Activated T-cell treated with anti-CD3 and anti-CD28 coated beads for 1 hour (primary cell): ENCODE measurements around the gene LMF1.

Source experiments
- DNase-seq: peaks from one replicate; pipeline ENCODE4 v3.0.0-alpha.2; 2020; ENCODE audit warnings: low read depth

The LMF1 gene

DNA sequence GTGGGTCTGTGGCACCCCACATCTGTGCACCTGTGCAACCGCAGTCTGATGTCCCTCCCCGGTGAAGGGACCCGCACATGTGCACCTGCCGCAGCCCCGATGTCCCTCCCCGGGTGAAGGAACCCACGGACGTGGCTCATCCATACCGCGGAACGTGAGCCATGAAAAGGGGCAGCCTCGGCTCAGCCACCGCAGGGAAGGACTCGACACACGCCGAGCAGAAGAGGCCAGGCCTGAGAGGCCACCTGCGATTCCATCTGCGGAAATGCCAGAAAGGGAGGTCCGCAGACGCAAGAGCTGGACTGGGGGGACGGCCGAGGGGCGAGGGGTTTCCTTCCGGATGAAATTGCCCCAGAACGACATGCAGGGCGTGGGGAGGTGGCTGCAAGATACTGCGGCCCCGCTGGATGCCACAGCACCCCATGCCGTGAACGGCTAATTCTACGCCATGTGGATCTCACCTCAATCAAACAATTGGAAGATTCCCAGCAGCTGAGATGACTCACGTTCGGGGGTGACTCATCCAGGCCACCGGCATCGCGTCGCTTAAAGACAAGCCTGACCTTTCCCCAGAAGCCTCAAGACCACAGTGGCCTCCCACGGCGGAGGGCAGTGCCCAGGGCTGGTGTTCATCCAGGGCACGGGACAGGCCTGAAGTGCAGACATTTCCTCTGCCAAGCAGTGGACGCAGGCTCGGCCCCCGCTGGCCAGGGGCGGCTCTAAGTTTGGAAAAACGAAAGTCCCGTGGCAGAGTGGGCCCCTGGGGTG lies 31.8 kb upstream of the LMF1 start:
- peak; percentile 58 for DNase-seq

DNA sequence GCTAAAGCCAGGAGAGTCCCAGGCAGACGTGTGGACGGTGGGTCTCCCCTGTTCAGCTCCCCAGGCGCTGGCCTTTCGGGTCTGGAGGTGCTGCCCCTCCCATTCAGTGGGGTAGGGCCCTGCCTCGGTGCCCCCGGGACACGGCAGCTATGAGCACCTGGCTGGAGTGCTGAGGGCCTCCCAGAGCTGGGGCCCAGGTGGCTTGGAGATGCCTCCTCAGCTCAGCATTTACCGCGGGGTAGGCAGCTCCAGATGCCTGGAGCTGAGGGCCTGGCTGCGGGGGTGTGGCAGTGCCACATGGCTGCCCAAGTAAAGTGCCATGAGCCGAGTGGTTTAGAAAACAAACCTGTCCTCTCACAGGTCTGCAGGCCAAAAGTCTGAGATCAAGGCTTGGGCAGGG lies 30.3 kb upstream of the LMF1 start:
- DNase-seq = no peak

DNA sequence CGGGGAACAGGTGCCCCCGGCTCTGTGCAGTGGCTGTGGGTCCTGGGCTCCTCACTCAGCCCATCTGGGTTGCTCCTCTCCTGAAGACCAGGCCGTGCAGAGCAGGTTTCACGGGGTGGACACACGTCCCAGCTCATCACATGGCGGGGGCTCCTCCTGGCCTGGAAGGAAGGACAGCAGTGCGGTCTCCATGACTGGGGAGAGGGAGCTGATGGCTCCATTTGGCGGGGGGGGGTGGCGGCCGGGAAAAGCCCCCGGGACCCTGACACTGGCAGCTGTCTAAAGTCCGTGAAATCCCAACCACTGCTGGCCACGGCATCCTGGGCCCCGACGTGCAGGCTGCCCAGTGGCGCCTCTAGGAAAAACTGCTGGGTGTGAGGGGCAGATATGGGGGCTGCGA lies 29.8 kb upstream of the LMF1 start:
- DNase-seq = no peak

DNA sequence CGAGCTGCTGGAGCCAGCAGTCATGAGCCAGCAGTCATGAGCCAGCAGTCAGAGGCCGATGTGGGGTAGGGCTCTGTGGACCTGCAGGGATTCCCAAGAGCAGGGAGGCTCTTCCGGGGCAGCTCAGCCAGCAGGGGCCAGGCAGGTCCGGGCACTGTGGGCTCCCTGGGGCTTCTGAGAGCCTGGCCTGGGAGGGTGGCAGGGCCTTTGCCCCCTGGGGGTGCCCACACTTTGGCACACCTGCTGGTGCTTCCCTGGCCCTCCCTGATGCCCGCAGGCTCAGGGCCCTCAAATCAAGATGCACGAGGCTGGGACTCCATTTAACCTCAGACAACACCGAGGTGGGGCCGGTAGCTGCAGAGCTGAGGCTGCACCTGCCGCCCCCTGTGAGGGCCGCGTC lies 28.9 kb upstream of the LMF1 start:
- DNase-seq = no peak

DNA sequence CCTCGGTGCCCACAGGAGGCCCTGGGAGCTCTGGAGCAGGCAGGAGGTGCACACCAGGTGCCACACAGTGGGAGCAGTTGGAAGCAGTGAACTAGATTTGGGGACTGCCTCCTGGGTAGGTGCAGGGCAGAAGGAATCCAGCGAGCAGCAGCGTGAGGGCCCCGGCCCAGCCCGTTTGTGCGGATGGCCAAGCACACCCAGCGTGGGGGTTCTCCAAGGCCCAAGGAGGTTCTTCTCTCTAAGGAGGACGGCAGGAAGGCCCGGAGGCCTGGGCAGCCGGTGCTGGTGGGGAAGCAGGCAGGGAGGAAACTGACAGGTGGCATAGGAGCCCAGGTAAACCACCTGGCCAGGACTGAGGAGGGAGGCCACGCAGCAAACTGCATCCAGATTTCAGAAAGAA lies 27.8 kb upstream of the LMF1 start:
- no peak for DNase-seq

DNA sequence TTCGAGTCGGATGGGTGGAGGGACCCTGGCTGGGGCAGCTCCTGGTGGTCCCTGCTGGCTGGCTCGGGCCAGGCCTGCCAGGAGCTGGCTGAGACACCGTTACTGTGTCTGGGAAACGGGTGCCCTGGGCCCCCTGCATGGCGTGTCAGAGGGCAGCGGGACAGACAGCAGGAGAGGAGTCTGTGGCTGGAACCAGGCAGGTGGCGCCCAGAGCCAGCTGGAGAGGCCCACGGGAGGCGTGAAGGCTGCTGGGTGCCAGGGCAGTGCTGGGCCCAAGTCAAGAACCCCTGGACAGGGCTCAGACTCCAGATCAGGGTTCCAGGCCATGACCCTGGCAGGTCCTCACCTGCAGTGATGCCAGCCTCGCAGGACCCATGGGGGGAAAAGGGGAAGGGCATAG lies 27.4 kb upstream of the LMF1 start:
- DNase-seq = no peak

DNA sequence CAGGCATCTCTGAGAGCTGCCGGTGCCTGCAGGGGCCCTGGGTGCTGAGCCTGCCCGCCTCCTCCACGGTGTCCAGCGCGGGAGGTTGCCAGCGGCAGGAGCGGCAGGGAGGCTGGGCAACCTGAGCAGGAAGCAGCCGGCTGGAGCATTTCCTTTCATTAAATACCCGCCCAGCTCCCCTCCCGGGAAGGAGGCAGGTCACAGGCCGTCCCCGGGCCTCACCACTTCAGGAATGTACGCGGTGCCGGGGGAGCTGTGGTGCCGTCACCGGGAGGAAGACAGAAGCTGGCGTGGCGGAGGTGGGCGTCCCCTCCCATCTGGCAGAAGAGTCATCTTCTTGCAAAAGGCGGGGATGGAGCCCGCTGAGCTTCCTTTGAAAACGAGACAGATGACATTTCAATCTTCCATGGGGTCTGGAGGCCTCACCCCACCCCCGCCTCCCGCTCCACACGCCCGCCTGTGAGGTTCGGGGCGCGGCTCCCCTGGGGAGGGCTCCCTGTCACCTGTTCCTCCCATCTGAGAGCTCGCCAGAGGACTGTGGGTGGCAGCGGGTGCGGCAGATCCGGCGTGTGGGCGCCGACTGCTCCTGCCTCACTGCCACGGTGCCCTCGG lies 26.8 kb upstream of the LMF1 start:
- peak; percentile 53 for DNase-seq

DNA sequence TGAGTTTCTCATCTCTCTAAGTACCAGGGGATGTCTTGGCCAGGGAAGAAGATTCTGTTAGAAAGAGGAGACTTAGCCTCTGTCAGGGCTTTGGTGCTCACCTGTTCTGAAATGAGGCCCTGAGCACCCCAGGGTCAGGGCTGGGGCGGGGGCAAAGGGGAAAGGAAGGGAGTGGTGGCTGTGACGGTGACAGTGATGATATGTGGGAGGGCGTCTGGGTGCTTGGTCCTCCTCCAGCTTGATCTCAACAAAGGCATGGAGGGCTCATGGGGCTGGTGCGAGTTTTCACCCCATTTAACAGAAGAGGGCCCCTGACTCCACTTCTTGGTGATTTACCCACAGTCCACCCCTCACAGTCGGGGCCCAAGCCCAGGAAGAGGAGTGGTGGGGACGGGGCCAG lies 25.9 kb upstream of the LMF1 start:
- DNase-seq = no peak

DNA sequence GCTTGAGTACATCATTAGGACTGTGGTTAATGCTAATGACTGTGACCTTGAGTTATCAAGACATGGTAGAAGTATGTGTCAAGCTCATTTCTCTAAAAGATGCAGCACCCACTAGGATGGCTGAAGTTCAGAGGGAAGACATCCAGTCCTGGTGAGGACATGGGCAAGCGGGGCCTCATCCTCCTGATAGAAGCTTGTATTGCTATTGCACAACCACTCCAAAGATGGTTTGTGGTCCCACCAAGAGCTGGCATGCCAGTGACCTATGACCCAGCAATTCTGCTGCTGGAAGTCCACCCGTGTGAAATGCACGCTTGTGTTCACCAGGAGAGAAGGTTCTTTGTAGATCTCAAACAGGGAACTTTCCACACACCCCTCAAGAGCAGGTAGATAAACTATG lies 25.0 kb upstream of the LMF1 start:
- DNase-seq = no peak

DNA sequence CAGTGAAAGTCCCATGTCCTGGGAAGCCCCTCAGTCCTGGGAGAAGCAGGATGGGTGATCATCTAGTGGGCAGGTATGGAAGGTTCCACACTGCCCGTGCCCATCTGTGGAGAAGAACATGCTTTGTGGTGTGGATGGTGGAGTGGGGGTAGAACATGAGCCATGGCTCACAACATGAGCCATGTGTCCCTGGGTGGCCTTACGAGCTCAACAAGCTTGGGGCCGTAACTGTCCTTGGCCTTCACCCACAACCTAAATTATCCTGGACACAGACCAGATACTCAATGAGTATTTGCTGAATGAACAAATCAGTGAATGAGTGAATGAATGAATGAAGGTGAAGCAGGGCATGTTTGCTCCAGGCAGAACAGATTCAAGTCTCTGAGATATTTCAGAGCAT lies 24.3 kb upstream of the LMF1 start:
- DNase-seq = no peak

DNA sequence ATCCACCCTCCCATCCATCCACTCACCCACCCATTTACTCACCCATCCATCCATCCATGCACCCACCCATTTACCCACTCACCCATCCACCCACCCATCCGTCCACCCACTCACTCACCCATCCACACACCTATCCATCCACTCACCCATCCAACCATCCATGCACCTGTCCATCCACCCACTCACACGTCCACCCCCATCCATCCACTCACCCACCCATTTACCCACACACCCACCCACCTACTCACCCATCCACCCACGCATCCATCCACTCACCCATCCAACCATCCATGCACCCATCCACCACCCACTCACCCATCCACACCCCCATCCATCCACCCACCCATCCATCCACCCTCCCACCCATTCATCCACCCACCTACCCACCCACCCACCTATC lies 22.9 kb upstream of the LMF1 start:
- no peak for DNase-seq

DNA sequence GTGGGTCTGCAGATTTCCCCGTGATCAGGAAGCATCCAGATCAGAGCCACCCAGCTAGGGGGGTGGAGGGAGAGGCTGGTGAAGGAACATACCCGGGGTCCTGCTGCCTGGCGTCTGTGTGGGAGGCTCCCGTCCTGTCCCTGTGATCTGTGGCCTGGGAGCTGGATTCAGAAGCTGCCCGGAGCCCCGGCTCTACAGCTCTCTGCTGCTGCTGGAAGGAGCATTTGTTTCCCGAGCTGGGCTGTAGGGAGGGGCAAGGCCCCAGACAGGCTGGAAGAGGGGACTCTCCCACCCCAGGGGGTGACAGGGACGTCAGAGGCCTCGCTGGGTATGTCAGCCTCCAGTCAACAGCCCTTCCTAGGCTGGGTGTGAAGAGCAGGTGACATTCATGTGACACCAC lies 21.0 kb upstream of the LMF1 start:
- no peak for DNase-seq

DNA sequence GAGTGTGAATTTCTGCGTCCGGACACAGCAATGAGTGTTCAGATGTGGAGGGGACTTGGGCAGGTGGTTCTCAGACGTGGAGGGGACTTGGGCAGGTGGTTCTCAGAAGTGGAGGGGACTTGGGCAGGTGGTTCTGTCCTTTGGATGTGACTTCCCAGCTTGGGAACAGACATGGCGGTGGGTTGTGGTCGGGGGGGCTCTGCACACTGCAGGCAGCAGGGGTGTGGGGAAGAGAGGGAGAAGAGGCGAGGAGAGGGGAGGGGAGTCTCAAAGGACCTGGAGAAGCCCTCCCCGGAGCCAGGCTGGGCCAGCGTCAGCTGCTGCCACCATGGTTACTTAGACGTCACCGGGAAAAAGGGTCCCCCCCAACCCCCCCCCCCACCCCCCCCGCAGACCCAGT lies 20.6 kb upstream of the LMF1 start:
- DNase-seq = no peak

DNA sequence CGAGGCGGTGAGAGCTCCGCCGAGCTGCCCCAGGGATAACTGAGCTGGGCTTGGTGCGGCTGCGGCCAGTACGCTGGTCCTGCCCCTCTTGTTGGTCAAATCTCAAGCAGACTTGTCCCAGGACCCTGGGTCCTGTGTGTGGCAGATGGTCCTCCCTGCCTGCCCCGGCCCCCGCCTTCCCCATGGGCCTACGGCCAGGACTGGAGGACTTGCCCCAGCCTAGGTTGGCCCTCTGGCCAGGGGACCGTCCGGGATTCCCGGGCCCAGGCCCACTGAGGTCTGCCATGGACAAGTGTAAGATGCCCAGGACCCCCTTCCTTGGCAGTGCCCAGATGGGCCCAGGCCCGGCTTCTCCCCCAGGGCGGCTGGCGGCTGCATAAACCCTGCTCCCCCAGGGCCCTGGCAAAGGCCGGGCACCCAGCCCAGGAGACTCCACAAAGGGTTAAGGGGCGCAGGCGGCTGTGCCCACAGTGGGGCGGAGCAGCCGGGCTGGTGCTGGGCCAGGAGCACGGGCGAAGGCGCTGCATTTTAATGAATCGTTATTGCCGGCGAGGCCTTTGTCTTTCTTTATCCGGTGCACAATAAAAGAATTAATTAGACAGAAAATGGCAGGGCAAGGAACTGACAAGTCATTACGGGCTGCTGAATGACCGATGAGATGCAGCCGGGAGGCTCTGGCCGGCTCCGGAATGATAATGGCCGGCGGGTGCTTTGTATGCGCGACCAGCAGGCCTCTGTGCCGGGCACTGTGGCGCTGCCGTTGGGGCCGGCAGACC lies 19.9 kb upstream of the LMF1 start:
- no peak for DNase-seq

DNA sequence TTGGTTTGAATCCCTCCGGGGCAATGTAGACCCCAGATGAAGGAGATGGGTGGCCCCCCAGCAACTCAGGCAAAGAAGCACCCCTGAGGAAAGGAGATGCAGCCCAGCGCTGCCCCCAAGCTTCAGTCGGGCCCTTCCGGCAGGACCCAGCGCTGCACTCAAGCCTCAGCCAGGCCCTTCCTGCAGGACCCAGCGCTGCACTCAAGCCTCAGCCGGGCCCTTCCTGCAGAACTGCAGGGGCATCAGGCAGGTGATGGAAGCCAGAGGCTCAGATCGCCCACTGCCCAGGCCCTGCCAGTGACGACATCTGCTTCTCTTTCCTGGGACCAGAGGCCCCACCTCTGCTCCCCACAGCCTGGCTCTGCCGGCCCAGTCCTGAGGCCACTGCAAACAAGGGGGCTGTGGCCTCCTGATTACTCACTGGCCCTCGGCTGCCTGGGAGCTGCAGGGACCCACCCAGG lies 18.6 kb upstream of the LMF1 start:
- DNase-seq = no peak

DNA sequence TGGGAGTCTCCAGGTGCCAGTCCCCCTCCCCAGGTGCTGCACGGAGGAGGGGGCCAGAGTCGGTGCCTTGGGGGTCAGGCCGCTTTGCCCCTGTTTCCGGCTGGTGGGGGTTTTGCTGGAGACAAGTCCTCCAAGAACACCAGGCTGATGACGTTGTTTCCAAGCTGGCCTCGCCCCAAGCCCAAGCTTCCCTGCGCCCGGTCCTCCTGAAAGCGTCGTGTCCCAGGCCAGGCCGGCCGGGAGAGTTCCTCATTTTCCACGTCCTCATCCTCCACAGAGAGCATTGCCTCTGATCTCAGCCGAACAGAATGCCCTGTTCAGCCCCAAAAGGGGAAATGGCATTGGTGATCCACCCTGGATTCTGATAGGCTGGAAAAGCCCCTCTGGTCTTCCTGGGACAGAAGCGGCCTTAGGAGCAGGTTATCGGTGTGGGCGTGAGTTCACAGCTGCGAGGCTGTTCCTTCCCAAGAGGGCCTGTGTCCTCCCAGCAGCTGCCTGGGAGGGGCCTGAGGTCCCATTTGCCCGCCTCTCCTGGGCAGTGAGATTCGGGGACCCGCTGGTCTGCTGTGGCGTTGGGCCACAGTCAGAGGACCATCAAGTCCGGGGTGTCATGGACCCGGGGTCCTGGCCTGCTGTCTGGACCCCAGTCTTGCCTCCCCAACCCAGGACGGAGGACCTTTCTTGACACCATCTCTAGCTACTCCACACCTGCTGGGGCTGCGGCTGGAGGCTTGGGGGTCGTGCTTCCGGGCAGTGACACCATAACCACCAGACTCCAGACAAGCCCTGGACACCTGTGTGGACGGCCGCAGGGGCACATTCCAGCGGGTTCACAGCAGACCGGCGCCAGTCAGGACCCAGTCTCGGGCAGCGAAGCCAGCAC lies 17.9 kb upstream of the LMF1 start:
- no peak for DNase-seq

DNA sequence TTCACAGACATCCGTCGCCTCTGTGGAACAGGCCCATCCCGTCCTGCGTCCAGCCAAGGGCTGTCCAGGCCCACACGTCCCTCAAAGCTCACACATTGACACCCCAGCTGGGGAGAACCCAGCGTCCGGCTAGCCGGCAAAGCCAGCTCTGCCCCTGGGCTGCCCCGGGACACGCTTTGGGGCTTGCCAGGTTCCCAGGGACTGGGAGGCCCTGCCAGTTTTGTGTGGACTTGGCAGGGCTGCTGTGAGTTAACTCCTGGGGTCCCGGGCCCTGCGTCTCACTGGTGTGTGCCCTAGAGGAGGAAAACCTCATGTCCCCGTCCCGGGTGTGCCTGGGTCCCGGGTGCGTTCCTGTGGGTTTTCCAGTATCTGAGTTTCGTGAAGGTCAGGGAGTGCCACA lies 17.1 kb upstream of the LMF1 start:
- DNase-seq = no peak

DNA sequence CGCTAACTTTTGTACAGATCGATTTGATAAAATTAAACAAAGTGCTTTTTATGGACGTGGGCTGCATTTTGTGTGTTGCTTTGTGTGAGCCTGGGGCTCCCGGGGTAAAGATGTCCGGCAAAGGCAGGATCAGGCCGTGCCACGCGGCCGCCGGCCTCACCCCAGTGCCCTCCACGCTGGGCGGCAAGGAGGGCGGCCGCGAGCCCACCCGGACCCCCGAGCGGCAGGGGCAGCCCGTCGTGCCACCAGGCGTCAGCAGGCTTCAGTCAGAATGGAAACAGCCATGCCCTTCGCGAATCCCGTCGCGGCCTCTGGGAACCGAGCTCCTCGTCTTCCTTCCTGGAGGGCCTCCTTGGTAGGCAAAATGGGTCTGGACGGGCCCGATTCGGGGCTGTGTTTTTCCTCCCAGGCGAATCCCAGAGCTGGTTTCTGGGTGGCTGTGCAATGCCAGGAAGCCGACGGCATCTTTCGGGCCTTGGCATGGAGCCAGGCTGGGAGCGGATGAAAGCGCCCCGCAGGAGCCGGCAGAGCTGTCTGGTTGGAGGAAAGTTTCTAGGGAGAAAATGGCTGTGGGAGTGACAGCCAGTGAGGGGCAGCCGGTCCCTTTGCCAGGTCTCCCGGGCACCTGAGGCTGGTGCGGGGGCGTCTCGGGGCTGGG lies 16.3 kb upstream of the LMF1 start:
- DNase-seq = no peak

DNA sequence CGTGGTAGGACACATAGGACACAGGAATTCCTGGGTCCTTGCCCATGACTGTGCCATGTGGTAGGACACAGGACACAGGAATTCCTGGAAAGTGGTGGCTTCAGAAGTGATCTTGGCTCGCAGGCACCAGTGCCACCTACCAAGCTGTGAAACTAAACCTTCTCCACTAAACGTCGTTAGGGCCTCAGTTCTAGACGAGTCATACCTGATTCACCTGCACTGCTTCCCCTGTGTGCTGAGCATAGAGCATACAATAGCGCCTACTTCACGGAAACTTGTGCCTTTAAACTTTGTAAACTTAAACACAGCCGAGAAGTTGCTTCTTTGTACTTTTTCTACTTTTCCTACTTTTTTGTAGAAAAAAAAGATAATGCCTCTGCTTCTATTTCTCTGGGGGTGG lies 15.6 kb upstream of the LMF1 start:
- DNase-seq = no peak

DNA sequence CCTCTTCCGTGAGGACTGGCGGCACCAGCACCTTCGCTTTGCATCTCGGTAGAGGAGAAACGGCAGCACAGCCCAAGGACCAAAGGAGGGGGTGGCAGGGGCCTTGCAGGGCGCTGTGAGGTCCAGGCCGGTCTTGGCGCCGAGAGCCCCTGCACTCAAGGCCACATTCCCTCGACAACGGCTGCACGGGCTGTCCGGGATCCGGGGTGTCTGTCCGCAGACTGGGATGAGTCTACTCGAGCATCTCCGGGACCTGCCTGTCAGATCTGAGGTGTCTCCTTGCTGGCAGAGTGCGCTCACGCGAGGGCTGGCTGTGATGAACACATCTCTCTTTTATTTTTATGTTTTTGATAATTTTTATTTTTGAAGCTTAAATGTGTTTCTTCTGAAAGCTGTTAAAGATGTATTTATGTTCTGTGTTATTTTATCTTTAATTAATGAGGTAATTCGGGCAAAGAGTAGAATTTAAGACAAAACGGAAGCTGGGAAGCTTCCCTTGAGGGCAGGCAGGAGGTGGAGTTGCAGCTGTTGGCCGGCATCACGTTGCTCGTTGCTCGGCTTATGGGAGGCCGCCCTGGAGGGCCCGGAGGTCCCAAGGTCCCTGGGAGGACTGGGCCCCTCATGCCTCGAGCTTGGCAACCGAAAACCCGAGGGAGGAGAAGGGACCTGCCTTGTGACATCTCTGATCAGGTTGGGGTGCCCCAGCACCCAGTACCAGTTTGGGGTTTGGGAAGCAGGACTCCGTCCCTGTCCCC lies 15.0 kb upstream of the LMF1 start:
- DNase-seq = no peak
